D721Med (cell line): ENCODE measurements around the gene PRPSAP1.

ENCODE experiments used
- DNase-seq: peaks from one replicate; pipeline ENCODE4 v3.0.0; 2011; ENCODE audit warnings: low spot score; ENCODE audit not compliant: insufficient read length
- FAIRE-seq: peaks from 2 replicates; lab custom pipeline; 2011; peaks lifted over from hg19 to GRCh38; lab: Jason Lieb, UNC
- TF ChIP-seq, protein P1 (sequence below): IDR thresholded peaks from 2 replicates; pipeline ENCODE4 v1.5.1; 2012; ENCODE audit warnings: mild to moderate bottlenecking, control low read depth; ENCODE audit not compliant: insufficient read depth; ENCODE audit errors: missing control alignments

The PRPSAP1 gene

DNA sequence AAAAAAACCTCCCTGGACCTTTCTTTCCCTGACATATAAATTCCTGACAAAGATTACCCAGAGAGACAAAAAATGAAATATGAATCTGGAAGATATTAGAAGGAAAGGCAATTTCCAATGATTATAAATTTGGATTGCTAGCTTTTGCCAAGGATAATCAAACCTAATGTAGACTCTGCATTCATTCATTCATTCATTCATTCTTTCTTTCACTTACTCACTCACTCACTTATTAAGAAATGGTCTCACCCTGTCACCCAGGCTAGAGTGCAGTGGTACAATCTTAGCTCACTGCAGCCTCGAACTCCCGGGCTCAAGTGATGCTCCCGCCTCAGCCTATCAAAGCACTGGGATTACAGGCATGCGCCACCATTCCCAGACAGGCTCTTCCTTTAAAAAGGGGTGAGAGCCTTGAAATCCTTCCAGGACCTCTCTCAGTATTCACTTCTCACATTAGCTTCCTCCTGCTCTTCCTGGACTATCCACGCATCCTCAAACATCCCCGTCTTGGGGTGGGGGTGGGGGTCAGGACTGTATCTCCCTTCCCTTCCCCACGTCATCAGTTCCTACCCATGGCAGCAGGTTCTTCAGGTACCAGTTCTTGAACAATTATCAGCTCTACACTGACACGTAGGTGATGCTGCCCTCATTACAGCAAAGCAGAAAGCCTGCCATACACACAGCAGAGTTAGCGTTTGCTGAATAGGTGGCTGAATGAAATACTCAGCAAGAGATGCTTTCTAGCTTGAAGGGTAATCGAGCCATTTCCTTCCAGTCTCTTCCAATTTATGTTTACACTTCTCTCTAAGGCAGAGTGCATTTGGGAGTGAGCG is 19.8 kb downstream of the PRPSAP1 start:
- DNase-seq (no peak), FAIRE-seq (no peak)

DNA sequence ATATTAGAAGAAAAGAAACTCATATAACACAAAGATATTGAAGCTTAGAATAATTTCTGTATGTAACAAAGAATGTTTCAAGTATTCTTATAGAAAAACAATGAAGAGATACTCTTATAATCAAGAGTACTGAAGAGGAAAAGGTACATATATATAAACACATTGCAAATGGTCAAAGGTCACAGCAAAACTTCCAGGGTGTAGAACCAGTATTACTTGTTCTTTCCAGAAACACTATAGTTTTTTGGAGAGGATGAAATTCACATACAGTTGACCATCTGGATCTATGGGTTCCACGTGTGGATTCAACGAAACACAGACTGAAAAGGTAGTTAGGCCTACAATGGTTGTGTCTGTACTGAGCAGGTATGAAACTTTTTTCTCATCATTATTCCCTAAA is 22.6 kb downstream of the PRPSAP1 start:
- TF ChIP-seq, protein P1, sequence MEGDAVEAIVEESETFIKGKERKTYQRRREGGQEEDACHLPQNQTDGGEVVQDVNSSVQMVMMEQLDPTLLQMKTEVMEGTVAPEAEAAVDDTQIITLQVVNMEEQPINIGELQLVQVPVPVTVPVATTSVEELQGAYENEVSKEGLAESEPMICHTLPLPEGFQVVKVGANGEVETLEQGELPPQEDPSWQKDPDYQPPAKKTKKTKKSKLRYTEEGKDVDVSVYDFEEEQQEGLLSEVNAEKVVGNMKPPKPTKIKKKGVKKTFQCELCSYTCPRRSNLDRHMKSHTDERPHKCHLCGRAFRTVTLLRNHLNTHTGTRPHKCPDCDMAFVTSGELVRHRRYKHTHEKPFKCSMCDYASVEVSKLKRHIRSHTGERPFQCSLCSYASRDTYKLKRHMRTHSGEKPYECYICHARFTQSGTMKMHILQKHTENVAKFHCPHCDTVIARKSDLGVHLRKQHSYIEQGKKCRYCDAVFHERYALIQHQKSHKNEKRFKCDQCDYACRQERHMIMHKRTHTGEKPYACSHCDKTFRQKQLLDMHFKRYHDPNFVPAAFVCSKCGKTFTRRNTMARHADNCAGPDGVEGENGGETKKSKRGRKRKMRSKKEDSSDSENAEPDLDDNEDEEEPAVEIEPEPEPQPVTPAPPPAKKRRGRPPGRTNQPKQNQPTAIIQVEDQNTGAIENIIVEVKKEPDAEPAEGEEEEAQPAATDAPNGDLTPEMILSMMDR = no peak
- DNase-seq (no peak), FAIRE-seq (no peak)

More for the DNA sequence above, 19.8 kb downstream of the PRPSAP1 start:
- TF ChIP-seq, protein P1 = no peak

DNA sequence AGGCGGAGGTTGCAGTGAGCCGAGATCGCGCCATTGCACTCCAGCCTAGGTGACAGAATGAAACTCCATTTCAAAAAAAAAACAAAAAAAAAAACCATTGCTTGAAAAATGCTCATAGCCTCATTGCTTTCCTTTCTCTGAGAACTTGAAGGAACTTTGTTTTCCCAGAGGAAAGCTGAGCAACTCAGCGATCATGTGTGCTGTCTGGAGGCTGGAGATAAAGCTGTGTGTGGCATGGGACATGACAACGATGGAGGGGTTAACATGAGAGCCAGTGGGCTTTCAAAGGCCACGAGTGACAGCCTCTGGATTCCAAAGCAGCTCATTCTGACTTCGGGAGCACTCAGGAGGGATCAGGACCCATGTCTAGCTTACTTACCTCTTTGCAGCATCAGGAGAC is 24.1 kb downstream of the PRPSAP1 start:
- FAIRE-seq = no peak
- no peak for DNase-seq

GRCh38 chr17:76327696-76328095 is 26.0 kb downstream of the PRPSAP1 start:
- no peak for DNase-seq
- TF ChIP-seq, protein P1 = no peak
- FAIRE-seq = no peak

More for the DNA sequence above, 24.1 kb downstream of the PRPSAP1 start:
- TF ChIP-seq, protein P1 = no peak

- FAIRE-seq (no peak), DNase-seq (no peak)
- TF ChIP-seq, protein P1 = no peak
Measured at GRCh38 chr17:76326306-76326705, 27.4 kb downstream of the PRPSAP1 start.

GRCh38 chr17:76318586-76318985 is 35.1 kb downstream of the PRPSAP1 start:
- no peak for DNase-seq
- no peak for FAIRE-seq
- TF ChIP-seq, protein P1 = no peak

GRCh38 chr17:76317535-76317934 is 36.2 kb downstream of the PRPSAP1 start:
- DNase-seq (no peak), FAIRE-seq (no peak)
- TF ChIP-seq, protein P1 = no peak
